Transverse colon (tissue), 3 donors: ENCODE data around the gene ARHGEF35.
"Not testable (repeated sequence)": the region's sequence is repeated elsewhere in the genome, so short reads cannot be mapped to it uniquely, and the experiment has no call there.

ENCODE experiments used
- CTCF ChIP-seq, 5 experiments: fragments of 200-600 bp in 3 of 5; fragments of 450-650 bp in 2 of 5; sonication (generic) in 3 of 5; IDR thresholded peaks; 1 replicate in 2 of 5; 2 replicates in 3 of 5; pipeline ENCODE4 v1.5.1; 2016 to 2017; ENCODE audit warnings: antibody characterized with exemption in 5 of 5, inconsistent platforms in 3 of 5, mild to moderate bottlenecking in 2 of 5, moderate library complexity in 1 of 5
- EP300 ChIP-seq: sonication (generic); formaldehyde crosslinking; IDR thresholded peaks from one replicate; pipeline ENCODE4 v1.6.1; 2017; ENCODE audit warnings: antibody characterized with exemption, low read depth

GRCh38 chr7:144217200-144217599 is 21.6 kb upstream of the ARHGEF35 start:
- not testable (repeated sequence) for TF ChIP-seq EP300; CTCF (IDR thresholded peaks at IDR 0.05)
